GM18907 (cell line): ENCODE data around the gene MYMX.

Experiments
- ATAC-seq: cut with Tn5 transposase; IDR thresholded peaks from one replicate; pipeline ENCODE4 v1.9.1; 2021; ENCODE audit warnings: mild to moderate bottlenecking, moderate library complexity; ENCODE audit not compliant: unreplicated experiment

Gene MYMX

DNA sequence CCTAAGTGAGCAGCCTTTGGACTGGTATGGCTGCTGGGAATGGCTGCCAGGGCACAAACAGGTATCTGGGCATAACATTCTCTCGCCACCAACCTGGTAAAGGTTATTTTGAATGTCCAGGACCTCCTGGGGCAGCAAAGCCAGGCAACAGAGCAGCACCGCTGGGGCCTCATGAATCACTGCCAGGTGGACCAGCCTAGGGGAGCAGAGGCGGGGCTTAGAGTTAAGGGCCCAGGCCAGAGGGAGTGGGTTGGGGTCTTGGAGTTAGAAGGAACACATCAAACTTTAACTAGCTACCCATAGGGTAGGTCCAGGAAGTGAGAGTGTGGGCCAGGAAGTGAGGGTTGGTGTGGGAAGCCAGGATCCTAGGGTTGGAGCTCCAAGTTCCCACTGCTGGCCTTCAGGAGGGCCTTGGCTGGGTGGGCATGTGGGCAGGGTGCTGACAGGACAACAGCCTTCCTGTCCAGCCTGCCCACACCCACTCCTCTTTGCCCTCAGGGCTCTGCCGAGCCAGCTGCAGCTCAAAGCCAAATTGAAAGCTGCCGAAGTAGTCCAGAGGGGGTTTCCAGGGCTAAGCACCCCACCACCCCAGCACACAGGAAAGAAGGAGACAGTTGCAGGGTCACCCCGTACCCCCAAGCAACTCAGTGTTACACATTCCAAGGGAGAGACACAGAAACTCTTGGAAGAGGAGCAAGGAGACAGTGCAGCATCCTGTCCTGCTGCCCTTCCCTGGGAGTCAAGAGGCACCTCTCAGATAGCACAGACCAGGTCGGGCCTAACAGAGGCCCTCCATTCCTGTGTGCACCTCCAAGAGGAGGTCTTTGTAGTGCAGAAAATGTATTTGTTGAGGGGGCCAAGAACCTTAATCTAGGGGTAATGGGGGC is 46.0 kb downstream of the MYMX start:
- peak; percentile 0 for ATAC-seq

- ATAC-seq = peak; percentile 16
Observed at GRCh38 chr6:44263354-44264100, 46.8 kb downstream of the MYMX start.

DNA sequence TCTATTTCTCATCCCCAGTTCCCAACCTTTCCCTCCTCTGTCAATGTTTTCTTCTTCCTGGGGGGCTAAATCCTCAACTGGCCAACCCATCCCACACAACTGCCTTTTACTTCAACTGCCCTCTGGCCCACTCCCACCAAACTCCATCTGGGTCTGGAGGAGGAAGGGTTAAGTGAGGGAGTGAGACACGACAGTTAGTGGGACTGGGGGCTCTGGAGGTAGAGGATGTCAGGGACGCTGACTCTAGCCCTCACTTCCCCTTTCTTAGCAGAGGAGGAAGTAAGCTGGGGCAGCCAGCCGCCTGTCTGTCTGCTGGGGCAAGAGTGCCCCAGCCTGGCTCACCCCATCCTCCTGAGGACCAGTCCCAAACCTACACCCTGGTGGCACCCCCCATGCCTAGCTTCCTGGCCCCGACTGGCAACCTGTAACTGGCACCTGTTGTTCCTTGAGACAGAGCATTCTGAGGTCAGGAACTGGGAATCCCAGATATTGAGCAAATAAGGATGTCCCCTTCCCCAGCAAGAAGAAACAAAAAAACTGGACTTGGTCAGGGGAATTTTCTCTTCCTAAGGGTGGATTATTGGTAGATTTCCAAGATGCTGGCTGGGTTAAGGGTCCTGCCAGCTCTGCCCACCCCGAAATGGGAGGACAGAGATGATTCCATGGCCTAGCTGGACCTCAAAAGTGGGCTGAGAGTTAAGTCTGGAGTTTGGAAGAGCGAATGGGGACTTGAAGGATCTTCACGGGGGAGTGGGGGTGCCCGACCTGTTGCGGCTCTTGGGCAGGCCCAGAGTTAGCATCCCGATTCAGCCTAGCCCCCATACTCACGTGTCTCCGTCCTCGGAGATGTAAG is 47.7 kb downstream of the MYMX start:
- ATAC-seq = peak; percentile 28

DNA sequence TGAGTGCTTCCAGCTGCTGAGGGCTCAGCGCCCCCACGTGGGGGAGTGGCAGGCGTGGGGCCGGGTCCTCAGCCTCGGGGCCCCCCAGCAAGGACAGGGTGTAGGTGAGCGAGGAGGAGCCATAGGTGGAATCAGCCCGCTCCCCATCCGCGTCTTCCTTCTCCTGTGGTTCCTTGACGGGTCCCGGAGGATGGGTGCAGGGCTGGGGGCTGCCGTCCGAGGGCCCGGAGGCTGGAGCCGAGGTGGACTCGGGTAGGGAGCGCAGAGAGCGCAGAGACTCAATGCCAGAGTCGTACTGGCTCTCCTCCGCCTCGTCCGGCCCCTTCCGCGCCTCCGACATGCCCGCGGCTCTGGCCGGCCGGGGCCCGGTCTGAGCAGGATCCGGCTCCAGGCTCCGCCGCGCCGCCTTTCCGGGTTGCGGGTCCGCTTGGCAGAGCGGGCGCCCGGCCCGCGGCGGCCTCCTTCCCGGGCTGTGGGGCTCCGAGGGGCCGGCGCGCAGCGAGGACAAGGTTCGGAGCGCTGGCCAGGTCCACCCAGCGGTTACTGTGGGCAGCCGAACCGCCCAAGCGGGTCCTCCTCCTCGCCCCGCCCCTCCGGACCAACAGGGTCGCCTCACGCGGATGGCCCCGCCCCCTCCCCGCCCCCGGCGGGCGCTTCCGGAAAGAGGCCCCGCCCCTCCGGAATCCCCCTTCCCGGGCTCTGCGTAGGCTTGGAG is 48.4 kb downstream of the MYMX start, which contains the start of gene NFKBIE:
TSS of gene NFKBIE (minus strand) at position 545 of the 715 bp plus-strand sequence. CDS start at position 340, 205 bp downstream.
- peak; percentile 39 for ATAC-seq

- ATAC-seq = no peak
Observed at GRCh38 chr6:44265722-44266233, 49.1 kb downstream of the MYMX start.

DNA sequence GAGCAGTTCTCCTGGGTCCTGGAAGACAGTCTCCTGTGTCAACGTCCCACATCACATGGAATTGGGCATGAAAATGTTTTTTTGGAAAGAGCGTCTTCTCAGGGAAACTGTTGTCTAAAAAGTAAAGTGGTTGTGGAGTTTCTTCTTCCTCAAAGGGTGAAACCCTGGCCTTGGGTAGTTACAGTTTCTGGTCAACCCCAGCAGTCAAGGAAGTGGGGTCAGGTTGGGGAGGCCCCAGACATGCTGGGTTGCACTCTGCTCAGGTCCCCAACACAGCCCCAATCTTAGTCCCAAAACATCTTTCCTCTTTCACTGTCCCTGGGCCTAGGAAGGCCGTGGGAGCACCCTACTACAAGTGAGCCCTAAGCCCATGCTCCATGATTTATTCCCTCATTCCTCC is 49.6 kb downstream of the MYMX start:
- ATAC-seq = peak; percentile 35

- no peak for ATAC-seq
Observed at GRCh38 chr6:44267252-44267651, 50.5 kb downstream of the MYMX start.
